OCI-LY1 (cell line): ENCODE results near the gene AKR1C3.

Experiments
- H2AFZ ChIP-seq: fragments of 200-600 bp; sonication (generic), shearing (Covaris generic); 2 replicates; pipeline ENCODE4 v1.6.0; 2014; ENCODE audit warnings: antibody characterized with exemption, mild to moderate bottlenecking, low read length
- H3F3A ChIP-seq: fragments of 200-600 bp; sonication (generic), shearing (Covaris generic); 2 replicates; pipeline ENCODE4 v1.6.0; 2014; ENCODE audit warnings: mild to moderate bottlenecking, antibody characterized with exemption, low read length, moderate library complexity; ENCODE audit not compliant: insufficient read depth
- H3K27ac ChIP-seq: fragments of 200-600 bp; sonication (generic); 2 replicates; pipeline ENCODE4 v1.5.1; 2014; ENCODE audit warnings: low read length, mixed run types, mild to moderate bottlenecking, low read depth; ENCODE audit not compliant: poor library complexity, severe bottlenecking
- H3K27me3 ChIP-seq: fragments of 200-600 bp; sonication (generic); 2 replicates; pipeline ENCODE4 v1.6.0; 2014; ENCODE audit warnings: antibody characterized with exemption, mild to moderate bottlenecking, low read length, moderate library complexity; ENCODE audit not compliant: insufficient read depth
- H3K36me3 ChIP-seq: fragments of 200-600 bp; sonication (generic); 2 replicates; pipeline ENCODE4 v1.6.1; 2014; ENCODE audit warnings: mild to moderate bottlenecking, antibody characterized with exemption, low read length, moderate library complexity, mixed read lengths; ENCODE audit not compliant: insufficient read depth
- H3K4me1 ChIP-seq: fragments of 200-600 bp; sonication (generic); 2 replicates; pipeline ENCODE4 v1.5.1; 2014; ENCODE audit warnings: mild to moderate bottlenecking, low read length, moderate library complexity; ENCODE audit not compliant: insufficient read depth, severe bottlenecking
- H3K4me2 ChIP-seq: fragments of 200-600 bp; sonication (generic), shearing (Covaris generic); 2 replicates; pipeline ENCODE4 v1.6.1; 2014; ENCODE audit warnings: low read length
- H3K4me3 ChIP-seq: fragments of 200-600 bp; sonication (generic); 2 replicates; pipeline ENCODE4 v1.5.1; 2014; ENCODE audit warnings: low read length, low read depth, mild to moderate bottlenecking, mixed read lengths; ENCODE audit not compliant: poor library complexity, severe bottlenecking
- H3K79me2 ChIP-seq: fragments of 200-600 bp; shearing (Covaris generic); 2 replicates; pipeline ENCODE4 v1.6.1; 2016; ENCODE audit warnings: mixed run types, low read length, mixed read lengths; ENCODE audit not compliant: insufficient read depth
- H3K9ac ChIP-seq: fragments of 200-600 bp; sonication (generic), shearing (Covaris generic); 2 replicates; pipeline ENCODE4 v1.6.1; 2014; ENCODE audit warnings: mild to moderate bottlenecking, low read length, mixed read lengths
- H3K9me2 ChIP-seq: fragments of 200-600 bp; sonication (generic), shearing (Covaris generic); 2 replicates; pipeline ENCODE4 v1.6.1; 2014; ENCODE audit warnings: low read depth, mild to moderate bottlenecking, low read length, mixed read lengths
- H3K9me3 ChIP-seq: fragments of 200-600 bp; shearing (Covaris generic); 2 replicates; pipeline ENCODE4 v1.6.1; 2014; ENCODE audit warnings: low read length, mixed read lengths
- H4K20me1 ChIP-seq: fragments of 200-600 bp; sonication (generic), shearing (Covaris generic); 2 replicates; pipeline ENCODE4 v1.6.0; 2016; ENCODE audit warnings: mild to moderate bottlenecking, low read length; ENCODE audit not compliant: insufficient read depth
- CTCF ChIP-seq: fragments of 200-600 bp; sonication (generic), shearing (Covaris generic); IDR thresholded peaks from 2 replicates; pipeline ENCODE4 v1.5.1; 2017; ENCODE audit warnings: mild to moderate bottlenecking, antibody characterized with exemption, low read length, moderate library complexity, mixed read lengths
- EZH2 ChIP-seq: fragments of 200-600 bp; sonication (generic), shearing (Covaris generic); IDR thresholded peaks from 2 replicates; pipeline ENCODE4 v1.8.0; 2017; ENCODE audit warnings: borderline replicate concordance, mixed run types, mild to moderate bottlenecking, antibody characterized with exemption, low read length, moderate library complexity, mixed read lengths

The AKR1C3 gene

GRCh38 chr10:5090551-5090950 lies 3.7 kb upstream of the AKR1C3 start:
- no peaks in the 10 kb centered on the region for H3K36me3 ChIP-seq
- H2AFZ ChIP-seq = no peak overlapping the region
- H3K9ac ChIP-seq = no peak overlapping the region
- no peaks in the 10 kb centered on the region for H4K20me1 ChIP-seq
- H3K27me3 ChIP-seq = no peaks in the 10 kb centered on the region
- no peak for TF ChIP-seq EZH2
- TF ChIP-seq CTCF = no peak
- H3F3A ChIP-seq = no peaks in the 10 kb centered on the region
- no peaks in the 10 kb centered on the region for H3K79me2 ChIP-seq
- no peaks in the 10 kb centered on the region for H3K9me3 ChIP-seq
- no peaks in the 10 kb centered on the region for H3K4me1 ChIP-seq
- H3K27ac ChIP-seq = no peak overlapping the region
- H3K4me2 ChIP-seq = no peak overlapping the region
- no peak overlapping the region for H3K4me3 ChIP-seq
- no peaks in the 10 kb centered on the region for H3K9me2 ChIP-seq

DNA sequence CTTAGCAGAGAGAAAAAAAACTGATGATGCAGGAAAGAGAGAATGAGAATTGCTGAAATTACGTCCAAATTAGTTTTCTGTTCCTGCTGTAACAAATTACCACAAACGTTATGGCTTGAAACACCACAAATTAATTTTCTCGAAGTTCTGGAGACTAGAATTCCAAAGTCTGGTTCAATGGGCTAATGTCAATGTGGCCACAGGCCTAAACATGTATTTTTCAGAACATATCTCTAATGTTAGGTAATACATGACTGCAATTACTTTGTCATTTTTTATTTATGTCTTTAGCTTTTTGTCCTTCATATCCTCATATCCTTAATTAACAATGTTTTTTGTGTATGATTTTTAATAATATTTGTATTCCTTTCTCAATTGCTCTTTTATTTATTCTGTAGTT lies 3.0 kb upstream of the AKR1C3 start:
- Histone ChIP-seq H3K4me1 (no peaks in the 10 kb centered on the region), H3F3A (no peaks in the 10 kb centered on the region), H3K4me3 (no peak overlapping the region), H3K27ac (no peak overlapping the region), H3K79me2 (no peaks in the 10 kb centered on the region), H3K9me2 (no peaks in the 10 kb centered on the region), H4K20me1 (no peaks in the 10 kb centered on the region), H3K27me3 (no peaks in the 10 kb centered on the region), H3K9me3 (no peaks in the 10 kb centered on the region), H3K9ac (no peak overlapping the region), H3K4me2 (no peak overlapping the region), H3K36me3 (no peaks in the 10 kb centered on the region), H2AFZ (no peak overlapping the region)
- TF ChIP-seq EZH2 (no peak), CTCF (no peak)

DNA sequence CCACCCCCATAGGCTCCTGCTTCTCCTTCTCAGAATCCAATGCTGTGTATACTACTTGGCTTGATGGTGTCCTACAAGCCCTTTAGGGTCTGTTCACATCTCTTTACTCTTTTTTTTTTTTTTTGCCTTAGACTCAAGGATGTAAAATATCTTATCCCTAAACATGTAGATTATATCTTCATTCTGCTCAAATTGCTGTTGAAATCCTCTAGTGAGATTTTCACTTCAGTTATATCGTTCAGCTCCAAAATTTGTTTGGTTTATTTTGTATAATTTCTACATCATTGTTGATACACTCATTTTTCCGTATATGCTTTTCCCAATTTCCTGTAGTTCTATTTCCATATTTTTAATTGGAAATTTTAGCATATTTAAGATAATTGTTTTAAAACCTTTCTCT lies 1.8 kb upstream of the AKR1C3 start:
- Histone ChIP-seq H3K79me2 (no peaks in the 10 kb centered on the region), H3K4me2 (no peak overlapping the region), H4K20me1 (no peaks in the 10 kb centered on the region), H3F3A (no peaks in the 10 kb centered on the region), H3K9me3 (no peaks in the 10 kb centered on the region), H3K27me3 (no peaks in the 10 kb centered on the region), H2AFZ (no peak overlapping the region), H3K36me3 (no peaks in the 10 kb centered on the region), H3K4me3 (no peak overlapping the region), H3K4me1 (no peaks in the 10 kb centered on the region), H3K9ac (no peak overlapping the region), H3K27ac (no peak overlapping the region), H3K9me2 (no peaks in the 10 kb centered on the region)
- no peak for TF ChIP-seq EZH2
- no peak for TF ChIP-seq CTCF
